ENCODE data around the gene HDAC11. TPM values are rescaled to one million over a fixed set of nuclear protein-coding genes. Genes with fewer than 3 reads are reported as not detected.

HDAC11 gene
- total RNA-seq, 2 experiments from 2014 or later = 0.70 to 1.2 TPM

GRCh38 chr3:13553686-13554085, 73.6 kb downstream of the HDAC11 start:
- Mint-ChIP-seq H3K9me3 (ENCODE audit: low read depth) (no peaks in the 10 kb centered on the region), H3K4me1 (peaks cover 5% of the 10 kb centered on the region), H3K4me3 (no peak overlapping the region), H3K36me3 (no peaks in the 10 kb centered on the region), H3K27me3 (peaks cover 57% of the 10 kb centered on the region), H3K27ac (no peak overlapping the region)
- CTCF ChIA-PET = interaction anchor here (0.9 to 1.5 kb wide), 2 partner anchors 94 to 104 kb away, joined by 3 to 4 read pairs; no protein-coding TSS in a partner anchor
- DNase-seq (no peak), ATAC-seq (no peak)

GRCh38 chr3:13555753-13556152, 75.6 kb downstream of the HDAC11 start:
- no peaks in the 10 kb centered on the region for H3K4me1 Mint-ChIP-seq
- no peak overlapping the region for H3K4me3 Mint-ChIP-seq
- ATAC-seq = no peak
- H3K27me3 Mint-ChIP-seq = peaks cover 66% of the 10 kb centered on the region
- no peaks in the 10 kb centered on the region for H3K36me3 Mint-ChIP-seq
- CTCF ChIA-PET = no interaction called here
- H3K9me3 Mint-ChIP-seq (ENCODE audit: low read depth) = no peaks in the 10 kb centered on the region
- no peak overlapping the region for H3K27ac Mint-ChIP-seq
- no peak for DNase-seq

Other genes starting within 250 kb of the HDAC11 start
- gene NUP210, start 60.0 kb upstream of the HDAC11 start, total RNA-seq = 100 to 1,000 TPM; 186 to 236 TPM
- gene FBLN2, start 68.8 kb downstream of the HDAC11 start, total RNA-seq = under 1 TPM in 1 of 2 experiments, not detected in 1; 0.35 TPM

All from activated CD8-positive, alpha-beta memory T cell treated with anti-CD3 and anti-CD28 coated beads, Interleukin-2, amount 10 ng/mL, durations not matched to agents 7 days and 5 days (primary cell).